Ovary (tissue), 9 donors: ENCODE results near the gene MMAB. TPM values are rescaled to one million over a fixed set of nuclear protein-coding genes. Genes with fewer than 3 reads are reported as not detected.
A peak's percentile ranks its signal among the peaks of the same experiment; 100 is the strongest.

Experiments used
- DNase-seq, 5 donors: peaks; one replicate each; pipeline ENCODE4 v3.0.0-alpha.2; 2019 to 2020
- H3K27ac ChIP-seq, 2 donors: fragments of 200-600 bp; one replicate each; pipeline versions ENCODE4 v1.5.1 to v1.8.0; 2019 to 2022
- H3K27me3 ChIP-seq: fragments of 200-600 bp; one replicate; pipeline ENCODE4 v1.8.0; 2022
- H3K36me3 ChIP-seq: fragments of 200-600 bp; sonication (generic); one replicate; pipeline ENCODE4 v1.5.1; 2019
- H3K4me1 ChIP-seq: one replicate; pipeline ENCODE4 v1.8.1; 2013; ENCODE audit warnings: mild to moderate bottlenecking, moderate library complexity; ENCODE audit not compliant: insufficient read depth
- H3K4me3 ChIP-seq: fragments of 200-600 bp; sonication (generic); one replicate; pipeline ENCODE4 v1.5.1; 2017
- H3K9me3 ChIP-seq, 2 donors: fragments of 200-600 bp in 1 of 2; sonication (generic) in 1 of 2; one replicate each; pipeline versions ENCODE4 v1.5.1 to v1.8.1; 2013 to 2019; ENCODE audit warnings: mild to moderate bottlenecking in 1 of 2, moderate library complexity in 1 of 2
- CTCF ChIP-seq, 3 donors: fragments of 450-650 bp in 2 of 3; fragments of 200-600 bp in 1 of 3; IDR thresholded peaks; one replicate each; pipeline versions ENCODE4 v1.5.1 to v1.8.0; 2016 to 2022; ENCODE audit warnings: antibody characterized with exemption in 3 of 3, mild to moderate bottlenecking in 1 of 3
- EP300 ChIP-seq: sonication (generic); formaldehyde crosslinking; IDR thresholded peaks from one replicate; pipeline ENCODE4 v1.6.1; 2017; ENCODE audit warnings: antibody characterized with exemption
- POLR2A ChIP-seq: fragments of 450-650 bp; IDR thresholded peaks from one replicate; pipeline ENCODE4 v1.6.1; 2017; ENCODE audit warnings: antibody characterized with exemption, mild to moderate bottlenecking, moderate library complexity
- WGBS, 3 donors: extraction: QIAGEN DNeasy Blood & Tissue Kit in 1 of 3; methylation state at CpG; one replicate each; pipeline versions ENCODE4 v1.1.5 to v1.1.7; 2013 to 2017; 5-methylcytosine and 5-hydroxymethylcytosine counted together
- intact Hi-C, 4 donors: fragments of 100-400 bp; cut with DNase I; formaldehyde crosslinking; loops; one replicate each; pipeline versions ENCODE4 v1.11.0 to v1.15.1; 2022 to 2023
- polyA plus RNA-seq, 2 donors: library from polyadenylated mRNA; stranded (reverse); fragments of 200-250 nt in 1 of 2; fragments of 350-450 nt in 1 of 2; fragmentation: Illumina TruSeq in 1 of 2; extraction: RNeasy Lipid Tissue Mini Kit (QIAGEN cat#74804) in 1 of 2; gene quantifications; one replicate each; pipeline ENCODE4 v1.2.3, GENCODE V29; 2013 to 2014
- total RNA-seq, 7 donors: library from RNA; depleted of rRNA in 2 of 7; stranded (reverse); fragments of >200 nt in 2 of 7; fragmentation: NEBNext Ultra II Directional in 3 of 7; extraction: Animal tissue kit (Norgen Biotek cat#: 25700) in 3 of 7; gene quantifications; one replicate each; pipeline versions ENCODE4 v1.1.0 to v1.2.4, GENCODE V29; 2016 to 2023
- donor health status: DM: no; HTN: no; CAD: no; lungs with moderate emphysema.
- donor health status: DM: no; HTN: no; CAD: no.
- donor health status: Bipolar disorder and iron deficiency.
- donor health status: DM: yes; HTN: yes; CAD: no.
- donor health status: DM: no; HTN: no; CAD: no.
- donor health status: DM: yes; HTN: yes; CAD: no.

Gene MMAB
- total and polyA plus RNA-seq, 9 donors, result 20.2 to 94.9 (median 33.2) TPM

- intact Hi-C loops, result no loop called here
- Histone ChIP-seq H3K9me3 (no peaks in the 10 kb centered on the region), H3K36me3 (no peaks in the 10 kb centered on the region), H3K27me3 (no peaks in the 10 kb centered on the region), H3K27ac (no peak overlapping the region), H3K4me1 (peaks cover 3% of the 10 kb centered on the region), H3K4me3 (no peak overlapping the region)
- 94 to 97% (median 96%) methylated on average over 3 of the region's 3 CpGs for WGBS, 3 donors
- DNase-seq, result no peak
- TF ChIP-seq CTCF (IDR thresholded peaks at IDR 0.05) (no peak), EP300 (no peak), POLR2A (no peak)
Measured at GRCh38 chr12:109608793-109609192, 35.5 kb upstream of the MMAB start.

GRCh38 chr12:109608270-109608669 lies 35.0 kb upstream of the MMAB start:
- Histone ChIP-seq H3K36me3 (no peaks in the 10 kb centered on the region), H3K4me1 (peaks cover 3% of the 10 kb centered on the region), H3K27me3 (no peaks in the 10 kb centered on the region), H3K9me3 (no peaks in the 10 kb centered on the region), H3K27ac (no peak overlapping the region), H3K4me3 (no peak overlapping the region)
- intact Hi-C loops, result no loop called here
- DNase-seq, result no peak
- WGBS, 3 donors, result 84 to 92% (median 86%) methylated on average over 4 of the region's 4 CpGs
- TF ChIP-seq EP300 (no peak), CTCF (IDR thresholded peaks at IDR 0.05) (no peak), POLR2A (no peak)

- TF ChIP-seq POLR2A, result no peak
- TF ChIP-seq EP300, result no peak
- no peak for TF ChIP-seq CTCF (IDR thresholded peaks at IDR 0.05)
- Histone ChIP-seq H3K27me3 (no peaks in the 10 kb centered on the region), H3K9me3 (no peaks in the 10 kb centered on the region), H3K27ac (no peak overlapping the region), H3K4me1 (peaks cover 3% of the 10 kb centered on the region), H3K36me3 (no peaks in the 10 kb centered on the region), H3K4me3 (no peak overlapping the region)
- WGBS, 3 donors, result 91 to 95% (median 95%) methylated on average over 4 of the region's 4 CpGs
- intact Hi-C loops, result no loop called here
- no peak for DNase-seq
Measured at GRCh38 chr12:109607618-109608017, 34.3 kb upstream of the MMAB start.

GRCh38 chr12:109606320-109607028 lies 33.2 kb upstream of the MMAB start:
- intact Hi-C loops, result no loop called here
- no peaks in the 10 kb centered on the region for H3K27me3 ChIP-seq
- 24 to 39% (median 33%) methylated on average over 30 of the region's 30 CpGs for WGBS, 3 donors
- H3K36me3 ChIP-seq, result no peaks in the 10 kb centered on the region
- no peak overlapping the region for H3K4me3 ChIP-seq
- peak in 4 of 5 donors; percentile 18 to 52 (median 38) for DNase-seq
- no peaks in the 10 kb centered on the region for H3K9me3 ChIP-seq
- H3K4me1 ChIP-seq, result peaks cover 3% of the 10 kb centered on the region
- no peak overlapping the region for H3K27ac ChIP-seq
- TF ChIP-seq EP300 (no peak), CTCF (IDR thresholded peaks at IDR 0.05) (no peak), POLR2A (no peak)
